HFF-Myc (cell line): ENCODE data around the gene U2AF1L4.

Experiments used
- DNase-seq: peaks from one replicate; pipeline ENCODE4 v3.0.0-alpha.2; 2011; ENCODE audit warnings: low read depth; ENCODE audit errors: extremely low read depth
- H3K4me3 ChIP-seq: replicated peaks from 2 replicates; pipeline ENCODE4 v1.5.1; 2011; ENCODE audit warnings: low read depth, mild to moderate bottlenecking, control low read depth, low read length
- TF ChIP-seq, protein P1 (sequence below): IDR thresholded peaks from 2 replicates; pipeline ENCODE4 v1.5.1; 2012; ENCODE audit warnings: mild to moderate bottlenecking, low read depth, low read length, control low read depth; ENCODE audit errors: missing control alignments

Gene U2AF1L4

GRCh38 chr19:35789978-35790944 is 45.0 kb upstream of the U2AF1L4 start:
- TF ChIP-seq, protein P1, sequence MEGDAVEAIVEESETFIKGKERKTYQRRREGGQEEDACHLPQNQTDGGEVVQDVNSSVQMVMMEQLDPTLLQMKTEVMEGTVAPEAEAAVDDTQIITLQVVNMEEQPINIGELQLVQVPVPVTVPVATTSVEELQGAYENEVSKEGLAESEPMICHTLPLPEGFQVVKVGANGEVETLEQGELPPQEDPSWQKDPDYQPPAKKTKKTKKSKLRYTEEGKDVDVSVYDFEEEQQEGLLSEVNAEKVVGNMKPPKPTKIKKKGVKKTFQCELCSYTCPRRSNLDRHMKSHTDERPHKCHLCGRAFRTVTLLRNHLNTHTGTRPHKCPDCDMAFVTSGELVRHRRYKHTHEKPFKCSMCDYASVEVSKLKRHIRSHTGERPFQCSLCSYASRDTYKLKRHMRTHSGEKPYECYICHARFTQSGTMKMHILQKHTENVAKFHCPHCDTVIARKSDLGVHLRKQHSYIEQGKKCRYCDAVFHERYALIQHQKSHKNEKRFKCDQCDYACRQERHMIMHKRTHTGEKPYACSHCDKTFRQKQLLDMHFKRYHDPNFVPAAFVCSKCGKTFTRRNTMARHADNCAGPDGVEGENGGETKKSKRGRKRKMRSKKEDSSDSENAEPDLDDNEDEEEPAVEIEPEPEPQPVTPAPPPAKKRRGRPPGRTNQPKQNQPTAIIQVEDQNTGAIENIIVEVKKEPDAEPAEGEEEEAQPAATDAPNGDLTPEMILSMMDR: no peak
- no peak for DNase-seq
- H3K4me3 ChIP-seq: no peak overlapping the region

DNA sequence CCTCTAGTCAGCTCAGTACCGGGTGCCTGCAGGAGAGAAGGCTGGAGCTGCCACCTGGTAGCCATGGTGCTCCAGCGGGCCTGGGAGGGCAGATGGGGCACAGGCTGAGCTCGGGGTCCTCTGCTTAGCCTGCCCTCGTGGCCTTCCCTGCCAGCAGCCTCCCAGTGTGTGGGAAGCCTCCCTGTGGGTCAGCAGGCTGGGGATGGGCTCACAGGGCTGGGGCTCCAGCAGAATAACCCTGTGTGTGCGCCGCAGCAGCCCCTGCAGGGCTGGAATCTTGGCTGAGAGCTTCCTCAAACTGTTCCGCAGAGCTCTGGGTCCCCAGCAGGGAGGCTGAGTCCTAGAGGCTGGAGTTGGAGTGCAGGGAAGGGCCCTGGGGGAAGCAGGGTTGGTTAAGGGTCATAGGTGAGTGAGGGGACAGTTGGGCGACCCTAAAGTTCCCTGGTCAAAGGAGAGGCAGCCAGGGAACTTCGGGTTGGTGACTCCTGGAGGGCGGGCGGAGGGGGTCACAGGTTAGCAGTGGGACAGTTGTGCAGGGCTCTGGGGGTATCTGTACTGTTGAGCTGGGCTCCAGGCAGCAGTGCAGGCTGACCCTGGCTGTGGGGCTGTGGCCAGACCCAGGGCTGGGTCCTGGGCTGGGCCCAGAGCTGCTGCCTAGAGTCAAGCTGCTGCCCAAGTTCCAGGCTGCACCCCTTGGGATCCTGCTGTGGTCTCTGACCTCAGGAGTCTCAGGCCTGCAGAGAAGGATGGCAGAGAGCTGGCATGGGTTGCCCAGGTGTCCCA is 44.2 kb upstream of the U2AF1L4 start:
- DNase-seq: no peak
- no peak overlapping the region for H3K4me3 ChIP-seq
- TF ChIP-seq, protein P1: no peak

GRCh38 chr19:35788205-35788960 is 43.2 kb upstream of the U2AF1L4 start:
- TF ChIP-seq, protein P1: no peak

DNA sequence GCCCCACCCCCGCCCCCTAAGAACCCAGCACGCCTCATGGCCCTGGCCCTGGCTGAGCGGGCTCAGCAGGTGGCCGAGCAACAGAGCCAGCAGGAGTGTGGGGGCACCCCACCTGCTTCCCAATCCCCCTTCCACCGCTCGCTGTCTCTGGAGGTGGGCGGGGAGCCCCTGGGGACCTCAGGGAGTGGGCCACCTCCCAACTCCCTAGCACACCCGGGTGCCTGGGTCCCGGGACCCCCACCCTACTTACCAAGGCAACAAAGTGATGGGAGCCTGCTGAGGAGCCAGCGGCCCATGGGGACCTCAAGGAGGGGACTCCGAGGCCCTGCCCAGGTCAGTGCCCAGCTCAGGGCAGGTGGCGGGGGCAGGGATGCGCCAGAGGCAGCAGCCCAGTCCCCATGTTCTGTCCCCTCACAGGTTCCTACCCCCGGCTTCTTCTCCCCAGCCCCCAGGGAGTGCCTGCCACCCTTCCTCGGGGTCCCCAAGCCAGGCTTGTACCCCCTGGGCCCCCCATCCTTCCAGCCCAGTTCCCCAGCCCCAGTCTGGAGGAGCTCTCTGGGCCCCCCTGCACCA is 42.1 kb upstream of the U2AF1L4 start:
- H3K4me3 ChIP-seq: no peak overlapping the region
- DNase-seq: no peak
- TF ChIP-seq, protein P1: no peak

More at GRCh38 chr19:35788205-35788960, 43.2 kb upstream of the U2AF1L4 start:
- DNase-seq: no peak
- H3K4me3 ChIP-seq: no peak overlapping the region

GRCh38 chr19:35786299-35787160 is 41.3 kb upstream of the U2AF1L4 start:
- H3K4me3 ChIP-seq: no peak overlapping the region
- TF ChIP-seq, protein P1: no peak
- DNase-seq: no peak
